Epithelial cell of proximal tubule (primary cell): ENCODE measurements around the gene SERPINA10. TPM values are rescaled to one million over a fixed set of nuclear protein-coding genes. Genes with fewer than 3 reads are reported as not detected.

ENCODE experiments used
- DNase-seq: peaks from one replicate; pipeline ENCODE4 v3.0.0-alpha.2; 2011; ENCODE audit warnings: low read depth
- H3K4me3 ChIP-seq: 2 replicates; pipeline ENCODE4 v1.5.1; 2011; ENCODE audit warnings: low read depth, mild to moderate bottlenecking, low read length
- CTCF ChIP-seq: conservative IDR thresholded peaks from 2 replicates; pipeline ENCODE4 v1.5.1; 2012; ENCODE audit warnings: low read depth, mild to moderate bottlenecking, low read length
- total RNA-seq: library from RNA; depleted of rRNA; stranded (reverse); fragments of >200 nt; gene quantifications from 2 replicates; pipeline ENCODE4 v1.2.3, GENCODE V29; 2015

The SERPINA10 gene
- total RNA-seq, 1 donor from 2014 or later = not detected

GRCh38 chr14:94293578-94293924 is 483 bp upstream of the SERPINA10 start:
- DNase-seq = no peak
- TF ChIP-seq CTCF = no peak
- no peak overlapping the region for H3K4me3 ChIP-seq

GRCh38 chr14:94292526-94292871 is 569 bp downstream of the SERPINA10 start:
- no peak overlapping the region for H3K4me3 ChIP-seq
- no peak for DNase-seq
- no peak for TF ChIP-seq CTCF

GRCh38 chr14:94291906-94292525 is 1.1 kb downstream of the SERPINA10 start:
- no peak for DNase-seq
- TF ChIP-seq CTCF = no peak
- no peak overlapping the region for H3K4me3 ChIP-seq

- TF ChIP-seq CTCF = no peak
- DNase-seq = no peak
- no peak overlapping the region for H3K4me3 ChIP-seq
Observed at GRCh38 chr14:94291159-94291905, 1.7 kb downstream of the SERPINA10 start.

GRCh38 chr14:94290197-94290596 is 2.9 kb downstream of the SERPINA10 start:
- DNase-seq = no peak
- H3K4me3 ChIP-seq = no peak overlapping the region
- TF ChIP-seq CTCF = no peak

- no peak overlapping the region for H3K4me3 ChIP-seq
- TF ChIP-seq CTCF = no peak
- no peak for DNase-seq
Observed at GRCh38 chr14:94288610-94289465, 4.2 kb downstream of the SERPINA10 start.
